ENCODE results near the gene PERM1.

DNA sequence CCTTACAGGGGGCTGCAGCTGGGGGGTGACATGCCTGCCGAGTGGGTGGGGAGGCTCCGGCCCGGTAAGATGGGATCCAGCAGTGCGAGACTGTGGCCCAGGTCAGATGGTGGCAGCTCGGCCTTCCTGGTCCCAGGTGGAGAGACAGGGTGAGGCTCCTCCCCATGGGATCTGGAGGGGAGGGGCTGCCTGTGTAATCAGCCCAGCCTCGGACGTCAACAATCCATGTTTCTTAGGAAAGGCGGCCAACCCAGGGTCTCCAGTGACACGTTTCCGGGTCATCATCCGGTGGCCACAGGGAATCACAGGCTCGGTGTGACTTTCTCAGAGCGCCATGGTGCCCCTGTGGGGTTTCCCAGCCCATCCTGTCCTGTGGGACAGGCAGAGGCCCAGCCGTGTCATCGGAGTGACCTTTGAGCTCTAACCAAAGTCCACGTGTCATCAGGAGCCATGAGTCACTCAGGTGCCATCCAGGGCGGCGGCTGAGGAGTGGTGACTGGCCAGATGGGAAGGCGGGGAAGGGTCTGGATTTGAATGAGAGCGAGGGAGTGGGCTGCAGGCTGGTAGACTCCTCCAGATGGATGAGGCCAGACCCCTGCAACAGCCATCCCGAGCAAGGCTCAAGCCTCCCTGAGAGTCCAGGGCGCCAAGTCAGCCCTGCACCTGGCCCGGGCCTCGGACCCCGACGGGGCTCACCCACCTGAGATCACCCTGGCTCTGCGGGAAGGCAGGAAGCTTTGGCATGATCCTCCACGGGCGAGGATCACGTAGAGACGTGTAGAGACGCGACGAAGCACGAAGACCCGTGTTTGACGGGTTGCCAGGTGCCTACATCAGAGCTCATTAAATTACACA, 24.6 kb upstream of the PERM1 start:
- TF ChIP-seq, protein P1, sequence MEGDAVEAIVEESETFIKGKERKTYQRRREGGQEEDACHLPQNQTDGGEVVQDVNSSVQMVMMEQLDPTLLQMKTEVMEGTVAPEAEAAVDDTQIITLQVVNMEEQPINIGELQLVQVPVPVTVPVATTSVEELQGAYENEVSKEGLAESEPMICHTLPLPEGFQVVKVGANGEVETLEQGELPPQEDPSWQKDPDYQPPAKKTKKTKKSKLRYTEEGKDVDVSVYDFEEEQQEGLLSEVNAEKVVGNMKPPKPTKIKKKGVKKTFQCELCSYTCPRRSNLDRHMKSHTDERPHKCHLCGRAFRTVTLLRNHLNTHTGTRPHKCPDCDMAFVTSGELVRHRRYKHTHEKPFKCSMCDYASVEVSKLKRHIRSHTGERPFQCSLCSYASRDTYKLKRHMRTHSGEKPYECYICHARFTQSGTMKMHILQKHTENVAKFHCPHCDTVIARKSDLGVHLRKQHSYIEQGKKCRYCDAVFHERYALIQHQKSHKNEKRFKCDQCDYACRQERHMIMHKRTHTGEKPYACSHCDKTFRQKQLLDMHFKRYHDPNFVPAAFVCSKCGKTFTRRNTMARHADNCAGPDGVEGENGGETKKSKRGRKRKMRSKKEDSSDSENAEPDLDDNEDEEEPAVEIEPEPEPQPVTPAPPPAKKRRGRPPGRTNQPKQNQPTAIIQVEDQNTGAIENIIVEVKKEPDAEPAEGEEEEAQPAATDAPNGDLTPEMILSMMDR (IDR thresholded peaks at IDR 0.05) = no peak
- TF ChIP-seq POLR2A (IDR thresholded peaks at IDR 0.05) = peak; percentile 62 to 73

Measured in Peyer's patch (tissue), 4 donors.